ENCODE results near the gene ING4.
"Not testable (repeated sequence)": the region's sequence is repeated elsewhere in the genome, so short reads cannot be mapped to it uniquely, and the experiment has no call there.

The ING4 gene

DNA sequence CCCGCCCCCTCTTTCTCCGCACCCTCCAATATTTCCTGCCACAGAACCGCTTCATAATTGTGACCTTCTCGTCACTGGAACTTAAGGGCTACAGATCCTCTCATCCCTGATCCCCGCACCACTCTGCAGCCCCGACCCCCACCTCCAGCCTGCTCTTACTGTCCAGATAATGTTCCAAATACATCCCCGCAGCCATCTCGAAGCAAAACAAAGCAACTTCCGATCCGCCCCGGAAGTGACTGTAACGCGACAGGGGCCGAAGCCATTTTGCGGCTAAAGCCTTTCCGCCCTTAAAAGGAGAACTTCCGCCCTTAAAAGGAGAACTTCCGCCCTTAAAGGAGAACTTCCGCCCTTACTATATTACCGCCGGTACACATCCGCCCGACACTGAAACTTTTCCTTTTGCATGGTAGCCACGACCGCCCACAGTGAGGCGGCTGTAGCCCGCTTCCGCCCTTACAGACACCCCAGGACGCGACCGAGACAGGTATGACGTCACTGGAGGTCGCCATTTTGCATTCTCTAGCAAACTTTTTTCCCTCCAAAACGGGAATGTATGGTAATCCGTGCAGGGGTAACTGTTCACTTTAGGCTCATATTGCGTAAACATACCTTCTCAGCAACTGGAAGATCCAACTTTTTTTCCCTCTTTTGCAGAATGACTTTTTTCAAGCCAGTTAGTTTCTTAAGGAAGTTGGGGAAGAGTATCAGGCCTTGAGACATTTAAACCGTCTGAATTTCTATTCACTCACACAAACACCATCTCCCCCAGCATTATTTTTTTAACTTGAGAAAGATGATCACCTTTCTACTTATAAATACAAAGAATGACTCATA lies at the start of gene ING4:
TSS of gene ING4 (minus strand) at position 214 of the 837 bp plus-strand sequence. CDS start at position 196, 18 bp downstream.
- Histone ChIP-seq H3K36me3 (ENCODE audit: control insufficient read depth, insufficient read depth, low read length) (peaks cover 6% of the 10 kb centered on the region), H3K9me3 (ENCODE audit: control insufficient read depth, low read length) (no peaks in the 10 kb centered on the region), H3K4me1 (ENCODE audit: control insufficient read depth, insufficient read depth, low read length) (peaks cover 6% of the 10 kb centered on the region), H3K27me3 (ENCODE audit: control insufficient read depth, insufficient read depth, low read length) (no peaks in the 10 kb centered on the region), H3K9ac (ENCODE audit: low read length) (peak within 1 kb of the TSS; percentile 67), H3K4me3 (ENCODE audit: low read length) (peak within 1 kb of the TSS; percentile 93)

DNA sequence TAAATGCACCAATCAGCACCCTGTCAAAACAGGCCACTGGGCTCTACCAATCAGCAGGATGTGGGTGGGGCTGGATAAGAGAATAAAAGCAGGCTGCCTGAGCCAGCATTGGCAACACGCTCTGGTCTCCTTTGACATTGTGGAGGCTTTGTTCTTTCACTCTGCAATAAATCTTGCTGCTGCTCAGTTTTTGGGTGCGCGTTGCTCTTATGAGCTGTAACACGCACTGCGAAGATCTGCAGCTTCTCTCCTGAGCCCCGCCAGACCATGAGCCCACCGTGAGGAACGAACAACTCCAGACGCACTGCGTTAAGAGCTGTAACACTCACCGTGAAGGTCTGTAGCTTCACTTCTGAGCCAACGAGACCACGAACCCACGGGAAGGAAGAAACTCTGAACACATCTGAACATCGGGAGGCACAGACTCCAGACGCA lies 46.1 kb upstream of the ING4 start:
- no peak overlapping the region for H3K4me3 ChIP-seq (ENCODE audit: low read length)
- H3K36me3 ChIP-seq (ENCODE audit: control insufficient read depth, insufficient read depth, low read length) = no peaks in the 10 kb centered on the region
- no peaks in the 10 kb centered on the region for H3K4me1 ChIP-seq (ENCODE audit: control insufficient read depth, insufficient read depth, low read length)
- no peaks in the 10 kb centered on the region for H3K9me3 ChIP-seq (ENCODE audit: control insufficient read depth, low read length)
- peaks cover 10% of the 10 kb centered on the region for H3K27me3 ChIP-seq (ENCODE audit: control insufficient read depth, insufficient read depth, low read length)
- no peak overlapping the region for H3K9ac ChIP-seq (ENCODE audit: low read length)

DNA sequence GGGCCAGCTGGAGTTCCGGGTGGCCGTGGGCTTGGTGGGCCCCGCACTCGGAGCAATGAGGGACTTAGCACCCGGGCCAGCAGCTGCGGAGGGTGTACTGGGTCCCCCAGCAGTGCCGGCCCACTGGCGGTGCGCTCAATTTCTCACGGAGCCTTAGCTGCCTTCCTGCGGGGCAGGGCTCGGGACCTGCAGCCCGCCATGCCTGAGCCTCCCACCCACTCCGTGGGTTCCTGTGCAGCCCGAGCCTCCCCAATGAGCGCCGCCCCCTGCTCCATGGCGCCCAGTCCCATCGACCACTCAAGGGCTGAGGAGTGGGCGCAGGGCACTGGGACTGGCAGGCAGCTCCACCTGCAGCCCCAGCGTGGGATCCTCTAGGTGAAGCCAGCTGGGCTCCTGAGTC lies 45.4 kb upstream of the ING4 start:
- H3K36me3 ChIP-seq (ENCODE audit: control insufficient read depth, insufficient read depth, low read length); H3K9ac ChIP-seq (ENCODE audit: low read length); H3K9me3 ChIP-seq (ENCODE audit: control insufficient read depth, low read length); H3K4me3 ChIP-seq (ENCODE audit: low read length); H3K4me1 ChIP-seq (ENCODE audit: control insufficient read depth, insufficient read depth, low read length): not testable (repeated sequence)
- H3K27me3 ChIP-seq (ENCODE audit: control insufficient read depth, insufficient read depth, low read length) = peaks cover 15% of the 10 kb centered on the region

DNA sequence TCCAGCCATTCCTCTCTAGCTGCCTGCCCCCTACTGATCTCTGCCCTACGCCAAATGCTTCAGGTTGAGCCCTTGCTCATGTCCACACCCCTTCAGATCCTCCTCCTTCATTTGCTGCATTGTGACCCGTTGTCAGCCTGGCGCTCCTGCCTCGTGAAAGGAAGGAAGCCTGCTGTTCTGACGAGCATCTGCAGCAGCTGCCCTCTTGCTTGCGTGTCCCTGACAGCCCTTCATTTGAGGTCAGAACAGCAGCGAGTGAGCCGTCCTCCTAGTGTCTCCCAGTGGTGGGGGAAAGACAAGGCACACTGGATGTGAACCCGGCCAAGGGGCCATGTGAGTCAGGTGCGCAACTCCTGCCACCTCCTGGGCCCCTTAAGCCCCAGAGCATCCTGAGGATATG lies 40.7 kb upstream of the ING4 start:
- Histone ChIP-seq H3K4me3 (ENCODE audit: low read length) (no peak overlapping the region), H3K9me3 (ENCODE audit: control insufficient read depth, low read length) (no peaks in the 10 kb centered on the region), H3K36me3 (ENCODE audit: control insufficient read depth, insufficient read depth, low read length) (no peaks in the 10 kb centered on the region), H3K4me1 (ENCODE audit: control insufficient read depth, insufficient read depth, low read length) (peaks cover 4% of the 10 kb centered on the region), H3K27me3 (ENCODE audit: control insufficient read depth, insufficient read depth, low read length) (peaks cover 53% of the 10 kb centered on the region), H3K9ac (ENCODE audit: low read length) (no peak overlapping the region)

DNA sequence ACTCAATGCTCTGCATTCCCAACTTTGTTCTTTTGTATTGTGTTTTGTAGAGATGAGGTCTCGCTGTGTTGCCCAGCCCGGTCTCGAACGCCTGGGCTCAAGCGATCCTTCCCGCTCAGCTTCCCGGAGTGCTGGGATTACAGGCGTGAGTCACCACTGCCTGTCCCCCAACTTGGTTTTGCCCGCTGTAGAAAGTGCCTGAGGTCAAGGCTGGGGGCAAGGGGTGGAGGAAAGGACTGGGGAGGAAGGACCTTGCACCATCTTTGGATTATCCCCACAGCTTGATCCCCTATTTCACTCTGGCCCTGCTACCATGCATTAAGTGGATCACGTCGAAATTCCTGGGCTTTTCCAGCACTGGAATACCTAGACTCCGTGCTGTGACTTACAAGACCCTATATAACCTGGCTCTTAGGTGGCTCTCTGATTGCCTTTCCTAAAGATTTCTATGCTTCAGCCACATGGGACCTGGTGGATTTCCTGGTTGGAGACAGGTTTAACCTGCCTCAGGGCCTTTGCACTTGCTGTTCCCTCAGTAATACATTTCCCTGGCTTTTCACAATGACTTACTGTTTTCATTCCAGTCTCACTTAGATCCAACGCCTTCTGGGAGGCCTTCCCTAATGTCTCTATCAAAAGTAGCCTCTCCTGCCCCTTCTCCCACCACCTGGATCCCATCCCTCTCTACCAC lies 38.3 kb upstream of the ING4 start:
- H3K9me3 ChIP-seq (ENCODE audit: control insufficient read depth, low read length) = no peaks in the 10 kb centered on the region
- no peak overlapping the region for H3K4me3 ChIP-seq (ENCODE audit: low read length)
- H3K27me3 ChIP-seq (ENCODE audit: control insufficient read depth, insufficient read depth, low read length) = peaks cover 64% of the 10 kb centered on the region
- H3K36me3 ChIP-seq (ENCODE audit: control insufficient read depth, insufficient read depth, low read length) = no peaks in the 10 kb centered on the region
- no peak overlapping the region for H3K9ac ChIP-seq (ENCODE audit: low read length)
- H3K4me1 ChIP-seq (ENCODE audit: control insufficient read depth, insufficient read depth, low read length) = peaks cover 4% of the 10 kb centered on the region

DNA sequence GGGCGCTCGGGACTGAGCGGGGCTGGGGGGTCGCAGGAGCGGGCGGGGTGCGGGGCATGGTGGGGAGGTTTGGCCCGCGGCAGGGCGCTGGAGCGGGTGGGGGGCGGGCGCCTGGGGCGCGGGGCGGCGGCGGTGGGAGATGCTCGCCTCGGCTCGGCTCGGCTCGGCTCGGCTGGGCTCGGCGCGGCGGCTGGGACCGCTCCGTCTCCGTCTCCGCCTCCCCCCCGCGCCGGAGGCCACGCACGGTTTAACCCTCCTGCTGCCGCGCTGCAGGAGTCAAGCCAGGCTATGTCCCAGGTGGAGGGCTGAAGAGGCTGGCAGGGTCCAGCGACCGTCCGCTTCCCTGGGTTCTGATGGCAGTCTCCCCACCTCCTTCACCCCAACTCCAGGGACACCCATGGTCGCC lies 37.7 kb upstream of the ING4 start, which contains the start of gene PIANP:
TSS of gene PIANP (minus strand) at position 170 of the 406 bp plus-strand sequence. CDS start 2,754 bp downstream, outside the sequence.
- peaks cover 64% of the 10 kb centered on the region for H3K27me3 ChIP-seq (ENCODE audit: control insufficient read depth, insufficient read depth, low read length)
- H3K9me3 ChIP-seq (ENCODE audit: control insufficient read depth, low read length) = no peaks in the 10 kb centered on the region
- H3K4me3 ChIP-seq (ENCODE audit: low read length) = no peak within 1 kb of the TSS
- no peak within 1 kb of the TSS for H3K9ac ChIP-seq (ENCODE audit: low read length)
- peaks cover 4% of the 10 kb centered on the region for H3K4me1 ChIP-seq (ENCODE audit: control insufficient read depth, insufficient read depth, low read length)
- H3K36me3 ChIP-seq (ENCODE audit: control insufficient read depth, insufficient read depth, low read length) = no peaks in the 10 kb centered on the region

DNA sequence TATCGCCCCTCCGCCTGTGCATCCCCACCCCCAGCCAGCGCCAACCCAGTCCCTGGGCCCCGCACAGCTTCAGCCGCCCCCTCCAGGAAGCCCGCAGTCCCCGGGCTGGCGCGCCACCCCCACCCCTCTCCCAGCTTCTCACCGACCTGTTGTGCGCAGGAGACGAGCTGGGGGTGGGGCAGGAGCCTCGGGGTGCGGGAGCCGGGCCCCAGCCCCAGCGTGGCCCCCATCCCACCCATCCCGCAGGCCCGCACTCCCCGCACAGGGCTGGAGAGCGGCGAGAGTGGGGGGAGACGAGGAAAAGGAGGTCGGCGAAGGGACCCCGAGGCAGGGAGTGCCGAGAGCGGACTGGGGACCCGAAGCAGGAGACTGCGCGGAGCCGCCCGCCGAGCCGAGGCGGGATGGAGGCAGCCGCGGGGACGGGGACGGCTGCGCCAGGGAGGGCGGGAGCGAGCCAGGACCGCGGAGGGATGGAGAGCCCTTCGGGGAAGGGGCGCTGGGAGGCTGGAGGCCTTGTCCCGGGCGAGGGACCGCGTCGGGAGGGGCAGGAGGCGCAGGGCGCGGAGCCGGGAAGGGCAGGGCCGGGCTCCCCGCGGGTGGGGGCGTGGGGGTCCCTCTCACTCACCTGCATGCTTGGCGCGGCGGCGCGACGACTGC lies 37.2 kb upstream of the ING4 start:
- no peak overlapping the region for H3K9ac ChIP-seq (ENCODE audit: low read length)
- H3K36me3 ChIP-seq (ENCODE audit: control insufficient read depth, insufficient read depth, low read length) = no peaks in the 10 kb centered on the region
- peaks cover 4% of the 10 kb centered on the region for H3K4me1 ChIP-seq (ENCODE audit: control insufficient read depth, insufficient read depth, low read length)
- H3K27me3 ChIP-seq (ENCODE audit: control insufficient read depth, insufficient read depth, low read length) = peaks cover 64% of the 10 kb centered on the region
- no peak overlapping the region for H3K4me3 ChIP-seq (ENCODE audit: low read length)
- no peaks in the 10 kb centered on the region for H3K9me3 ChIP-seq (ENCODE audit: control insufficient read depth, low read length)

DNA sequence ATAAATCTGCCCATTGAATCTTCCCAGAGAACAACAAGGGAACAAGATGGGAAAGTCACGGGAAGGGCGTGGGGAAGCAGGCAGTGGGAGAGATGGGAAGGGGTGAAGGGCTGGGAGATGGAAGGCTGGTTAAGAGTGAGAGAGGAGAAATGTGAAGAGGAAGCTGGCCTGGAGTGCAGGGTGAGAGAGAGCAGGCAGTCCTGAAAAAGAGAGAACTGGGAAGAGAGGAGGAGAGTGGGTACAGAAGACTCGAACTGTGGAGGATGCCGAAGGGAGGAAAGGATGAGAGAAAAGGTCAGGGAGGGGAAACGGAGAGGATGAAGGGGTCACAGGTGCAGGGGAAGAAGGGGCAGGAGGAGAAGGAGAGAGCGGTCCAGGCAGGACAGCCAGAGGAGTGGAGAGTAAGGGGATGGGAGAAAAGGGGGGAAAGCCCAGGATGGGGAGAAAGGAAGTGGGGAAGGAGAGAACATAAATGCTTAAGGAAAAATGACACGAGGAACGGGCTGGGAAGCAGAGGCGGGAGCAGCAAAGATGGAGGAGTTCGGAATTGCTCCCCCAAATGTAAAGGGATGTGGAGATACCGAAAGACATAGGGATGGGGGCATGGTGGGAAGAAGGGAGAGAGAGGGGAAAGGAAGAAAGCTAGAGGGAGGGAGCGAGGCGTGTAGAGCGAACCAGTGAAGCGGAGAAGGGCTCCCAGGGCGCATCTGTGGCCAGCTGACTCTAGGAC lies 36.5 kb upstream of the ING4 start:
- Histone ChIP-seq H3K27me3 (ENCODE audit: control insufficient read depth, insufficient read depth, low read length) (peaks cover 59% of the 10 kb centered on the region), H3K4me3 (ENCODE audit: low read length) (no peak overlapping the region), H3K9me3 (ENCODE audit: control insufficient read depth, low read length) (no peaks in the 10 kb centered on the region), H3K36me3 (ENCODE audit: control insufficient read depth, insufficient read depth, low read length) (no peaks in the 10 kb centered on the region), H3K9ac (ENCODE audit: low read length) (no peak overlapping the region), H3K4me1 (ENCODE audit: control insufficient read depth, insufficient read depth, low read length) (peaks cover 4% of the 10 kb centered on the region)

DNA sequence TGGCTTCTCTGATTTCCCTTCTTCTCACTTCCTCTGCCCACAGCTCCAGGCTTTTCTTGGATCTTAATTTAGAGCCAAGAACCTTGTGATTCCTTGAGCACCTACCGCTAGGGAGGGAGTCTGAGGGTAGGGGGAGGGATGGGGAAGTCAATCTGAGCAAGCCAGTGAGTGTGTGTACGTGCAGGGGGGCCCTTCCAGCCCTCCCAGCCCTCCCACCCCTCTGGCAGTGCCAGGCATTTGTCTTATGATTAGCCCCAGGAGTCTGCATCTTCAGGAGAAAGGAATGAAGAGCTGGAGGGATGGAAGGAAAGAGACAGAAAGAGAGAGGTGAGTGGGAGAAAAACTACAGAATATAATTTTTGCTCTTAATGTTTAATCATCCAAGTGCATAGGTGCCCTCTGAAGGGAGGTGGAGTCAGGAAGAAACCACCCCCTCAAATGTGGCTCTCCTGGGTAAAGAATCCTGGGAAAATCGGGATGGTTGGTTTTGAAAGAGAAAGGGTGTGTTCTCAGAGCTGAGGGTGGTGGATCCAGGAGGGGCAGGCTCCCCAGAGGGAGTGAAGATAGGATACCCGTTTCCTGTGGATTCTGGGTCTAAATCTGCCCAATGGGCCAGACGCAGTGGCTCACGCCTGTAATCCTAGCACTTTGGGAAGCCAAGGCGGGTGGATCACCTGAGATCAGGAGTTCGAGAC lies 35.6 kb upstream of the ING4 start:
- H3K9ac ChIP-seq (ENCODE audit: low read length) = no peak overlapping the region
- peaks cover 56% of the 10 kb centered on the region for H3K27me3 ChIP-seq (ENCODE audit: control insufficient read depth, insufficient read depth, low read length)
- no peak overlapping the region for H3K4me3 ChIP-seq (ENCODE audit: low read length)
- H3K4me1 ChIP-seq (ENCODE audit: control insufficient read depth, insufficient read depth, low read length) = peaks cover 4% of the 10 kb centered on the region
- H3K36me3 ChIP-seq (ENCODE audit: control insufficient read depth, insufficient read depth, low read length) = no peaks in the 10 kb centered on the region
- no peaks in the 10 kb centered on the region for H3K9me3 ChIP-seq (ENCODE audit: control insufficient read depth, low read length)

DNA sequence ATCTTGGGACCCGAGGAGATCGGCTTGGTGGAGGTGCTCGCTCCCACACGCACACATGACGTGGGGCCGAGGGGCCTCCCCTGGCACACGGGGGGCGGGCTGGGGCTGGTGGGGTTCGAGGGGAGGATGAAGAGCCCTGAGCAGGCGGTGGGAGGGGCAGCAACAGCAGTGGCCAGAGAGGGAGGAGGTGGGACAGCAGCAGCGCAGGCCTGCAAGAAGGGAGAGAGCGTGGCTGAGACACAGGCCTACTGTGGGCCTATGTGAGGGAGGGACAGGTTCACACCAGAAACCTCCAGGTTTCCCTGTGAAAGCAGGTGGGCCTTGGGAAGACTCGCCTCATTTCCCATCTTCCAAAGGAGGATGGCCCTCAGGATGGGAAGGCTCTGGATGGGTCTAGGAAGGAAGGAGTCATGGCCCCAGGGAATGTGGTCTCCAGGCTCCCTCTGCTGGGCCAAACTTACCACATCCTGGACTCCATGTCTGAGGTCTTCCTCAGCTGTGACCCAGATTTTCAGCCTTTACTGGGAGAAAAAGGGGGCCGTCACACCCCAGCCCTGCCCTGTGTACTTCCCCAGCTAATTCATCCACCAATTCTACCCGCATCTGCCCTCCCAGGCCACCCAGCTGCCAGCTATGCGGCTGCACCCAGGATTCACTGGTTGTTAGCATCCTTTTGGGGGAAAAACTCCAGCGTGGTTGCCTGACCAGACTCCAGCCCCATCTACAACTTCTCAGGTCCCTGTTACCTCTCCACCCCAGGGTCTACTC lies 34.8 kb upstream of the ING4 start:
- Histone ChIP-seq H3K9ac (ENCODE audit: low read length) (no peak overlapping the region), H3K27me3 (ENCODE audit: control insufficient read depth, insufficient read depth, low read length) (peaks cover 50% of the 10 kb centered on the region)

More for the DNA sequence above, 34.8 kb upstream of the ING4 start:
- peaks cover 4% of the 10 kb centered on the region for H3K4me1 ChIP-seq (ENCODE audit: control insufficient read depth, insufficient read depth, low read length)
- H3K9me3 ChIP-seq (ENCODE audit: control insufficient read depth, low read length) = no peaks in the 10 kb centered on the region
- no peak overlapping the region for H3K4me3 ChIP-seq (ENCODE audit: low read length)
- H3K36me3 ChIP-seq (ENCODE audit: control insufficient read depth, insufficient read depth, low read length) = no peaks in the 10 kb centered on the region

Measured in mucosa of stomach (tissue), 1 donor.